NB4 (cell line): ENCODE measurements around the gene P2RX5.

Source experiments
- DNase-seq: peaks from one replicate; pipeline ENCODE4 v3.0.0; 2010; ENCODE audit warnings: low read depth
- H3K4me3 ChIP-seq: one replicate; pipeline ENCODE4 v1.5.1; 2011; ENCODE audit warnings: mild to moderate bottlenecking, low read depth, low read length, moderate library complexity
- MAX ChIP-seq: IDR thresholded peaks from 2 replicates; pipeline ENCODE4 v1.6.1; 2011; ENCODE audit warnings: low read depth, low read length
- MYC ChIP-seq: IDR thresholded peaks from 2 replicates; pipeline ENCODE4 v1.6.1; 2011; ENCODE audit warnings: low read depth, low read length
- POLR2A ChIP-seq: IDR thresholded peaks from 2 replicates; pipeline ENCODE4 v1.6.1; 2011; ENCODE audit warnings: mild to moderate bottlenecking; ENCODE audit not compliant: insufficient read length; ENCODE audit errors: extremely low read depth
- TF ChIP-seq, protein P1 (sequence below): IDR thresholded peaks from one replicate; pipeline ENCODE4 v1.5.1; 2012; ENCODE audit warnings: low read depth, low read length

The P2RX5 gene

GRCh38 chr17:3643889-3644349, 52.0 kb downstream of the P2RX5 start:
- DNase-seq: no peak
- H3K4me3 ChIP-seq: no peak overlapping the region
- TF ChIP-seq MYC (no peak), POLR2A (no peak), MAX (no peak)
- TF ChIP-seq, protein P1, sequence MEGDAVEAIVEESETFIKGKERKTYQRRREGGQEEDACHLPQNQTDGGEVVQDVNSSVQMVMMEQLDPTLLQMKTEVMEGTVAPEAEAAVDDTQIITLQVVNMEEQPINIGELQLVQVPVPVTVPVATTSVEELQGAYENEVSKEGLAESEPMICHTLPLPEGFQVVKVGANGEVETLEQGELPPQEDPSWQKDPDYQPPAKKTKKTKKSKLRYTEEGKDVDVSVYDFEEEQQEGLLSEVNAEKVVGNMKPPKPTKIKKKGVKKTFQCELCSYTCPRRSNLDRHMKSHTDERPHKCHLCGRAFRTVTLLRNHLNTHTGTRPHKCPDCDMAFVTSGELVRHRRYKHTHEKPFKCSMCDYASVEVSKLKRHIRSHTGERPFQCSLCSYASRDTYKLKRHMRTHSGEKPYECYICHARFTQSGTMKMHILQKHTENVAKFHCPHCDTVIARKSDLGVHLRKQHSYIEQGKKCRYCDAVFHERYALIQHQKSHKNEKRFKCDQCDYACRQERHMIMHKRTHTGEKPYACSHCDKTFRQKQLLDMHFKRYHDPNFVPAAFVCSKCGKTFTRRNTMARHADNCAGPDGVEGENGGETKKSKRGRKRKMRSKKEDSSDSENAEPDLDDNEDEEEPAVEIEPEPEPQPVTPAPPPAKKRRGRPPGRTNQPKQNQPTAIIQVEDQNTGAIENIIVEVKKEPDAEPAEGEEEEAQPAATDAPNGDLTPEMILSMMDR: no peak

- DNase-seq: no peak
- TF ChIP-seq POLR2A (no peak), MAX (no peak), MYC (no peak)
- TF ChIP-seq, protein P1: no peak
- no peak overlapping the region for H3K4me3 ChIP-seq
Observed at GRCh38 chr17:3641717-3642486, 54.1 kb downstream of the P2RX5 start.

DNA sequence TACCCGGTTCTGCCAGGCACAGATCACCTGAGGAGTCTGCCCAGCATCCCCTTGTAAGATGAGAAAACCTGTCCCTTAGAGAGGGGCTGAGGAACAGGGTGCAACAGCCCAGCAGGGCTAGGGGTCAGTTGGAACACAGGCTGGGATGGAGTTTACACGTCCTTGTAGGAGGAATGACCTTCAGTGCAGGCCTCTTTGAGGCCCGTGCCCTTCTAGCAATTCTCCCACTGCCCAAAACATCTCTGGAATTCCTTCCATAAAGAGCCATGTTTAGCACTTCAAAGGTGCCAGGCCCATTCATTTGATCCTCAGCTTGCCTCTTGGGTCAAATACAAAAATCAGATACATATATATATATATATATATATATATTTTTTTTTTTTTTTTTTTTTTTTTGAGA, 54.9 kb downstream of the P2RX5 start:
- TF ChIP-seq, protein P1: no peak
- TF ChIP-seq MYC: no peak
- no peak for TF ChIP-seq MAX
- no peak for TF ChIP-seq POLR2A
- H3K4me3 ChIP-seq: no peak overlapping the region
- DNase-seq: no peak

- peak; percentile 84 for TF ChIP-seq MAX
- TF ChIP-seq, protein P1: no peak
- TF ChIP-seq POLR2A: no peak
- TF ChIP-seq MYC: peak; percentile 85
- DNase-seq: peak; percentile 57
- no peak overlapping the region for H3K4me3 ChIP-seq
Observed at GRCh38 chr17:3639981-3640596, 55.9 kb downstream of the P2RX5 start.

DNA sequence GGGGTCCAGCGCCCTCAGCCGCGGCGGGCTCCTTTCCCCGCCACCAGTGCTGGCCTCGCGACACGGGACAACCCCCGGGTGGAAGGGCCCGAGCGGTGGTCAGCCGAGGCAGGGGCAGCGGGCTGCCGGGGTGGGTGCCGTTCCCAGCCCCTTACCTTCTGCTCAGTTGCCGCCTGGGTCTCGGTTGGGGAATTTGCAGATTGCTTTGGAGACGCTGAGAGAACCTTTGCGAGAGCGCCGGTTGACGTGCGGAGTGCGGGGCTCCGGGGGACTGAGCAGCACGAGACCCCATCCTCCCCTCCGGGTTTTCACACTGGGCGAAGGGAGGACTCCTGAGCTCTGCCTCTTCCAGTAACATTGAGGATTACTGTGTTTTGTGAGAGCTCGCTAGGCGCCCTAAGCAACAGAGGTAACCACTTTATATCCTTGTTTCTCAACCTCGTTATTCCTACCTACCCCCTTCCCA, 59.0 kb downstream of the P2RX5 start:
- no peak for TF ChIP-seq MAX
- TF ChIP-seq POLR2A: no peak
- TF ChIP-seq MYC: no peak
- TF ChIP-seq, protein P1: no peak
- peak overlapping the region; percentile 62 for H3K4me3 ChIP-seq
- peak; percentile 25 for DNase-seq
